ENCODE measurements around the gene TAP1. TPM values are rescaled to one million over a fixed set of nuclear protein-coding genes. Genes with fewer than 3 reads are reported as not detected.

Gene TAP1
- total and polyA plus RNA-seq, 9 of the 15 experiments (the other 6 are each of a cell fraction or from before 2014, with no cell fraction given) = 1.3 to 6.0 (median 4.2) TPM

DNA sequence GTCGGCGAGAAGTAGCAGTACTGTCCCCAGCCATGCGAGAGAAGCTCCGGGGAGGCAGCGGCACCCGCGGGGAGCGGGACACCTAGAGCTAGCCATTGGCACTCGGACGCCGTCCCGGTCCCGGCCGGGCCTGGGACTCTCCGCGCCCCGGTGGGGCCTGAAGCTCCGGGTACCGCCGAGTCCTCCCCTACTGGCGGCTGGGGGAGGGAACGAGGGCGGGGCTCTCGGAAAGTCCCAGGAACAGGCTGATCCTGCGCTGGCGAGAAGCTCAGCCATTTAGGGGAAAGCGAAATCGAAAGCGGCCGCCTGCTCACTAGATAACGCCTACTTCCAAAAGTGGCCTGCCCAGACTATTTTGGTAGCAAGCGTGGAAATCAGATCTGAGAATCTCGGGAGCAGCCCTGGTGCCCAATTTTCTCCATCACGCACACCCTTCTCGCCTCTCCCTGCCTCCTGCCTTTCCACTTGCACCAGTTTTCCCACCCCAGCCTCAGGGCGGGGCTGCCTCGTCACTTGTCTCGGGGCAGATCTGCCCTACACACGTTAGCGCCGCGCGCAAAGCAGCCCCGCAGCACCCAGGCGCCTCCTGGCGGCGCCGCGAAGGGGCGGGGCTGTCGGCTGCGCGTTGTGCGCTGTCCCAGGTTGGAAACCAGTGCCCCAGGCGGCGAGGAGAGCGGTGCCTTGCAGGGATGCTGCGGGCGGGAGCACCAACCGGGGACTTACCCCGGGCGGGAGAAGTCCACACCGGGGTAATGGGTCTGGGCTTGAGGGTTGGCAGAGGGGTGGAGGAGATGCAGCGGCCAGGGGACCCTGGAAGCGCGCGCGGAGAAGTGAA, at the start of gene TAP1, which contains the start of gene PSMB9 (continued):
- TF ChIP-seq, protein P1, sequence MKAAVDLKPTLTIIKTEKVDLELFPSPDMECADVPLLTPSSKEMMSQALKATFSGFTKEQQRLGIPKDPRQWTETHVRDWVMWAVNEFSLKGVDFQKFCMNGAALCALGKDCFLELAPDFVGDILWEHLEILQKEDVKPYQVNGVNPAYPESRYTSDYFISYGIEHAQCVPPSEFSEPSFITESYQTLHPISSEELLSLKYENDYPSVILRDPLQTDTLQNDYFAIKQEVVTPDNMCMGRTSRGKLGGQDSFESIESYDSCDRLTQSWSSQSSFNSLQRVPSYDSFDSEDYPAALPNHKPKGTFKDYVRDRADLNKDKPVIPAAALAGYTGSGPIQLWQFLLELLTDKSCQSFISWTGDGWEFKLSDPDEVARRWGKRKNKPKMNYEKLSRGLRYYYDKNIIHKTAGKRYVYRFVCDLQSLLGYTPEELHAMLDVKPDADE (conservative IDR thresholded peaks at IDR 0.05; ENCODE audit: control insufficient read depth, low read depth, low read length) = 0 out of 2 replicates have a peak, but pooled peaks have one; percentile 27
- TF ChIP-seq ZNF766 (CRISPR knock-in tag; conservative IDR thresholded peaks at IDR 0.05) (no peak; the same call in 1 of the 2 replicates), CCNT2 (IDR thresholded peaks at IDR 0.05; ENCODE audit: borderline replicate concordance, extremely low read depth, insufficient read length, low read depth, low read length) (peak; percentile 82), ZNF695 (CRISPR knock-in tag; IDR thresholded peaks at IDR 0.05) (no peak), NCOA4 (IDR thresholded peaks at IDR 0.05; ENCODE audit: partially characterized antibody) (no peak), ZNF232 (CRISPR knock-in tag; IDR thresholded peaks at IDR 0.05) (peak; percentile 75; the same call in 1 of the 2 replicates), TCF3 (CRISPR knock-in tag; IDR thresholded peaks at IDR 0.05) (0 out of 2 replicates have a peak, but pooled peaks have one; percentile 34), FOXA3 (CRISPR knock-in tag; conservative IDR thresholded peaks at IDR 0.05 in 1 of 2, IDR thresholded peaks at IDR 0.05 in 1 of 2) (0 out of 4 replicates have a peak, but pooled peaks of 1 of the 2 experiments have one; percentile 24), CEBPG (CRISPR knock-in tag; IDR thresholded peaks at IDR 0.05) (no peak), CEBPG (tag; conservative IDR thresholded peaks at IDR 0.05 in 1 of 2, IDR thresholded peaks at IDR 0.05 in 1 of 2) (no peak), ESRRB (CRISPR knock-in tag; IDR thresholded peaks at IDR 0.05; ENCODE audit: borderline replicate concordance) (no peak), TEAD1 (CRISPR knock-in tag; IDR thresholded peaks at IDR 0.05) (peak in 1 of 2 experiments; percentile 71; a peak in 1 of 4 replicates), SMAD3 (CRISPR knock-in tag; conservative IDR thresholded peaks at IDR 0.05) (0 out of 2 replicates have a peak, but pooled peaks have one; percentile 60), JUNB (CRISPR knock-in tag; conservative IDR thresholded peaks at IDR 0.05) (no peak)
- TF ChIP-seq, protein P2, sequence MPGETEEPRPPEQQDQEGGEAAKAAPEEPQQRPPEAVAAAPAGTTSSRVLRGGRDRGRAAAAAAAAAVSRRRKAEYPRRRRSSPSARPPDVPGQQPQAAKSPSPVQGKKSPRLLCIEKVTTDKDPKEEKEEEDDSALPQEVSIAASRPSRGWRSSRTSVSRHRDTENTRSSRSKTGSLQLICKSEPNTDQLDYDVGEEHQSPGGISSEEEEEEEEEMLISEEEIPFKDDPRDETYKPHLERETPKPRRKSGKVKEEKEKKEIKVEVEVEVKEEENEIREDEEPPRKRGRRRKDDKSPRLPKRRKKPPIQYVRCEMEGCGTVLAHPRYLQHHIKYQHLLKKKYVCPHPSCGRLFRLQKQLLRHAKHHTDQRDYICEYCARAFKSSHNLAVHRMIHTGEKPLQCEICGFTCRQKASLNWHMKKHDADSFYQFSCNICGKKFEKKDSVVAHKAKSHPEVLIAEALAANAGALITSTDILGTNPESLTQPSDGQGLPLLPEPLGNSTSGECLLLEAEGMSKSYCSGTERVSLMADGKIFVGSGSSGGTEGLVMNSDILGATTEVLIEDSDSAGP (CRISPR knock-in tag; IDR thresholded peaks at IDR 0.05) = no peak
- TF ChIP-seq, protein P3, sequence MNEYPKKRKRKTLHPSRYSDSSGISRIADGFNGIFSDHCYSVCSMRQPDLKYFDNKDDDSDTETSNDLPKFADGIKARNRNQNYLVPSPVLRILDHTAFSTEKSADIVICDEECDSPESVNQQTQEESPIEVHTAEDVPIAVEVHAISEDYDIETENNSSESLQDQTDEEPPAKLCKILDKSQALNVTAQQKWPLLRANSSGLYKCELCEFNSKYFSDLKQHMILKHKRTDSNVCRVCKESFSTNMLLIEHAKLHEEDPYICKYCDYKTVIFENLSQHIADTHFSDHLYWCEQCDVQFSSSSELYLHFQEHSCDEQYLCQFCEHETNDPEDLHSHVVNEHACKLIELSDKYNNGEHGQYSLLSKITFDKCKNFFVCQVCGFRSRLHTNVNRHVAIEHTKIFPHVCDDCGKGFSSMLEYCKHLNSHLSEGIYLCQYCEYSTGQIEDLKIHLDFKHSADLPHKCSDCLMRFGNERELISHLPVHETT (CRISPR knock-in tag; conservative IDR thresholded peaks at IDR 0.05 in 1 of 2, IDR thresholded peaks at IDR 0.05 in 1 of 2) = peak in 1 of 2 experiments; percentile 83; a peak in 1 of 4 replicates
- TF ChIP-seq, protein P4, sequence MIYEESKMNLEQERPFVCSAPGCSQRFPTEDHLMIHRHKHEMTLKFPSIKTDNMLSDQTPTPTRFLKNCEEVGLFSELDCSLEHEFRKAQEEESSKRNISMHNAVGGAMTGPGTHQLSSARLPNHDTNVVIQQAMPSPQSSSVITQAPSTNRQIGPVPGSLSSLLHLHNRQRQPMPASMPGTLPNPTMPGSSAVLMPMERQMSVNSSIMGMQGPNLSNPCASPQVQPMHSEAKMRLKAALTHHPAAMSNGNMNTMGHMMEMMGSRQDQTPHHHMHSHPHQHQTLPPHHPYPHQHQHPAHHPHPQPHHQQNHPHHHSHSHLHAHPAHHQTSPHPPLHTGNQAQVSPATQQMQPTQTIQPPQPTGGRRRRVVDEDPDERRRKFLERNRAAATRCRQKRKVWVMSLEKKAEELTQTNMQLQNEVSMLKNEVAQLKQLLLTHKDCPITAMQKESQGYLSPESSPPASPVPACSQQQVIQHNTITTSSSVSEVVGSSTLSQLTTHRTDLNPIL (CRISPR knock-in tag; IDR thresholded peaks at IDR 0.05) = no peak
- TF ChIP-seq, protein P5, sequence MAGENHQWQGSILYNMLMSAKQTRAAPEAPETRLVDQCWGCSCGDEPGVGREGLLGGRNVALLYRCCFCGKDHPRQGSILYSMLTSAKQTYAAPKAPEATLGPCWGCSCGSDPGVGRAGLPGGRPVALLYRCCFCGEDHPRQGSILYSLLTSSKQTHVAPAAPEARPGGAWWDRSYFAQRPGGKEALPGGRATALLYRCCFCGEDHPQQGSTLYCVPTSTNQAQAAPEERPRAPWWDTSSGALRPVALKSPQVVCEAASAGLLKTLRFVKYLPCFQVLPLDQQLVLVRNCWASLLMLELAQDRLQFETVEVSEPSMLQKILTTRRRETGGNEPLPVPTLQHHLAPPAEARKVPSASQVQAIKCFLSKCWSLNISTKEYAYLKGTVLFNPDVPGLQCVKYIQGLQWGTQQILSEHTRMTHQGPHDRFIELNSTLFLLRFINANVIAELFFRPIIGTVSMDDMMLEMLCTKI (IDR thresholded peaks at IDR 0.05; ENCODE audit: partially characterized antibody) = no peak

All from K562 (cell line).